Measurements from ENCODE around the gene IFI27L1.

IFI27L1 gene

DNA sequence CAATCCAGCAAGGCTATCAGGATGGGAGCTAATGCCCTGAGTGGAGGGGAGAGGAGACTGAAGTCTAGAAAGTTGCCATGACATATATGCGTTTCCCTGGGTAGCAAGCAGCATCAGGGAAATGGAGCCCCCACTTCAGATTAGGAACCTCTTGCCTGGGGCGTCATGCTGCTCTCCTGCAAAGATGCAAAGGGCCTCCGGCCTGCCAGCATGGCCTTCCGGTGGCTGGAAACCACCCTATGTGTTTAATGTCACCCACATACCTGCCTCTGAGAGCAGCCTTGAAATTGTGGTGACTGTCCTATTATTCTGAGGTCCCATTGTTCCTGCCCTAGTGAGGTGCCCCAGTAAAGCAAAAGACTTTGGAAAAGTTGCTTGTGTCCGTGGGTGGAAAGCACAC lies 58.3 kb downstream of the IFI27L1 start:
- DNase-seq (ENCODE audit: low spot score) = no peak
- H3K4me3 ChIP-seq = no peak overlapping the region
- TF ChIP-seq CTCF (IDR thresholded peaks at IDR 0.05) = no peak
- no peak overlapping the region for H3K27ac ChIP-seq

DNA sequence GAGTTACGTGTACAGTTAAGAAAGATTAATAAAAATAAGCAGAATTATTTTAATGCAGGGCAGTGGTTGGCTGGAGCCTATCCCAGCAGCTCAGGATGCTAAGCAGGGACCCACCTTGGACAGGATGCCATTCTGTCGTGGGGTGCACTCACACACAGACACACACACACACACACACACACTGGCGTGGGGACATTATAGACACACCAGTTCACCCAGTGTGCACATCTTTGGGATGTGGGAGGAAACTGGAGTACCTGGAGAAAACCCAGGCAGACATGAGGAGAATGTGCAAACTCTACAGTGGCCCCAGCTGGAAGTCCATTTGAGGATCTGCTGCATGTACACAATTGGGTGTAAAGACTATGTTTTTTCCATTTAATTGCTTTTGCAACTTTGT lies 61.1 kb downstream of the IFI27L1 start:
- Histone ChIP-seq H3K27ac (no peak overlapping the region), H3K4me3 (no peak overlapping the region)
- DNase-seq (ENCODE audit: low spot score) = no peak
- TF ChIP-seq CTCF (IDR thresholded peaks at IDR 0.05) = no peak

DNA sequence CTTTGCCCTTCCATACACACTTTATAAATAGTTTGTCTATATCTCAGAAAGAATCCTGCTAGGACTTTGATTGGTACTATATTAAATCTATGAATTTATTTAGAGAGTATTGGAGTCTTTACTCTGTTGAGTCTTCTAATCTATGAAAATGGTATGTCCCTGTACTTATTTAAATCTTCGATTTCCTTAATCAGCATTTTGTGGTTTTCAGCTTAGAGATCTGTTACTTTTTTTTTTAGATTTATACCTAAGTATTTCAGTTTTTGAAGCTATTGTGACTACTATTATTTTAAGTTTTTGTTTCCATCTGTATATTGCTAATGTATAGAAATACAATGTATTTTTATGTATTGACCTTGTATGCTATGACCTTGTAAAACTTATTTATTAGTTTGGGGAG lies 61.7 kb downstream of the IFI27L1 start:
- DNase-seq (ENCODE audit: low spot score) = no peak
- no peak for TF ChIP-seq CTCF (IDR thresholded peaks at IDR 0.05)
- no peak overlapping the region for H3K27ac ChIP-seq
- H3K4me3 ChIP-seq = no peak overlapping the region

DNA sequence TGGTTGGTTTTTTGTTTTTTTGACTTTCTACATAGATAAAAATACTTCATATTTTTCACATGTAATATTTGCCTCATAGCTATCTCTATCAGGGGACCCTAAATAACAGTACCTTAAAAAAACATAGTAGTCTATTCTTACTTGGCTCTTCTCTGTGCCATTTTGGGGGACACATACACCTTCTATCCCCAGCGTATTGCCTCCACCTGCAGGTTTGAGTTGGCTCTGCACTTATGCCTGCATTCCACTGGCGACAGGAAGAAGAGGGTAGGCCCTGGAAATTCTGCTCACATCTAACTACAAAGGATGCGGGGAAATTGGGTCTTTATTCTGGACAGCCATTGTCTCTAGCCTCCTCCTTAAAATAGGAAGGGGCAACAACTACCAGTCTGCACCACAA lies 62.1 kb downstream of the IFI27L1 start:
- no peak for TF ChIP-seq CTCF (IDR thresholded peaks at IDR 0.05)
- Histone ChIP-seq H3K27ac (no peak overlapping the region), H3K4me3 (no peak overlapping the region)
- no peak for DNase-seq (ENCODE audit: low spot score)

GRCh38 chr14:94143711-94144110 lies 62.6 kb downstream of the IFI27L1 start:
- no peak overlapping the region for H3K27ac ChIP-seq
- no peak for TF ChIP-seq CTCF (IDR thresholded peaks at IDR 0.05)
- no peak for DNase-seq (ENCODE audit: low spot score)
- H3K4me3 ChIP-seq = no peak overlapping the region

DNA sequence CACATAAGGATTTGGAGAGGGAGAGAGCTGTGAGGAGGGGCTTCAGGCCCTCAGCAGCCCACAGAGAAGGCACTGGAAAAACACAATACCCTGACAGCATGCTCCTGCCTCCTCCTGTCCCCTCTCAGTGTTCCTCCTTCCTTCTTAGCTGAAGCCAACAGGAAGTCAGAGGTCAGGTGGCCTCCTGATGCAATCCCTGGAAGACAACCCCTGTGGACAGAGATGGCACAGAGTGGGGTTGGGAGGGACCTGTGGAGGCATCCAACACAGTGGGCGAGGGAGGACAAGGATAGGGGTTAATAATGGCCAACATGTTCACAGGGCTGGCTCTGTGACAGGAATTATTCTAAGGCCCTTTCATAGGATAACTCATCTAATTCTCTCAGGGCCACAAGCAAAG lies 63.7 kb downstream of the IFI27L1 start:
- Histone ChIP-seq H3K4me3 (no peak overlapping the region), H3K27ac (no peak overlapping the region)
- no peak for DNase-seq (ENCODE audit: low spot score)
- TF ChIP-seq CTCF (IDR thresholded peaks at IDR 0.05) = no peak

DNA sequence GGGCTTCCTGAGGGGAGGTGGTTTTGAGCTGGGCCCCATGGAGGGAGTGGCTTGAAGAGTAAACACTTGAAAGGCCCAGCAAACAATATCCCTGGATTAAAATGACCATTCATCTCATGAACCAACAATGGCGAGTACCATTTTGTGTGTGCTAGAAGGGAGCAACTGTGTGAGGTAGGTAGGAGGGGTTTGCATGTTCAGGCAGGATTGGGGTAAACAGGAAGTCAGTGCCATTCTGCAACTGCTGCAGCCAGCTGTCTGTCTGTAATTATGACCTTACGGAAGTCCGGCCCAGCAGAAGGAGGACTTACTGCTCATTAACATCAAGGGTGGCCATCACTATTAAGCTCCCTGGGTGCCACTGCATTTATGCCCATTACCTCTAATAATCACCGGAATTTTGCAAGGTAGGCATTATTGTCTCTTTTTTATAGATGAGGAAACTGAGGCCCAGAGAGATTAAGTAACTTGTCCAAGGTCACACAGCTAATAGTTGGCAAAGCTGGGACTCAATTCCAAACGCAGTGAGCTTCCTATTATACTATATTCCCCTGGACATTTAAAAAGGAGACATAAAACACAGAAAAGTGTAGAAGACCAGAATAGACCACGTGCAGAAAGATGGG lies 64.9 kb downstream of the IFI27L1 start:
- Histone ChIP-seq H3K27ac (no peak overlapping the region), H3K4me3 (no peak overlapping the region)
- no peak for TF ChIP-seq CTCF (IDR thresholded peaks at IDR 0.05)
- DNase-seq (ENCODE audit: low spot score) = no peak
